Left cardiac atrium (tissue), 4 donors: ENCODE measurements around the gene GTPBP3. TPM values are rescaled to one million over a fixed set of nuclear protein-coding genes. Genes with fewer than 3 reads are reported as not detected.

Source experiments
- ATAC-seq, 2 donors: fragments of 200-7000 bp; cut with Tn5 transposase; one replicate each; pipeline ENCODE4 v1.9.1; 2020; ENCODE audit warnings: mild to moderate bottlenecking in 2 of 2, moderate library complexity in 2 of 2
- DNase-seq: peaks from one replicate; pipeline ENCODE4 v3.0.0-alpha.2; 2020
- intact Hi-C, 2 donors: fragments of 100-400 bp; cut with DNase I; formaldehyde crosslinking; loops; one replicate each; pipeline versions ENCODE4 v1.14.1 to v1.15.1; 2022 to 2023
- total RNA-seq, 2 donors: library from RNA; stranded (reverse); fragmentation: NEBNext Ultra II Directional; extraction: Animal tissue kit (Norgen Biotek cat#: 25700); gene quantifications; one replicate each; pipeline ENCODE4 v1.2.1, GENCODE V29; 2021
- donor health status: DM: no; HTN: yes; CAD: no.
- donor health status: DM: no; HTN: yes; CAD: no; lungs with severe emphysema.
- donor health status: DM: yes; HTN: yes; CAD: no.
- donor health status: Dilated cardiomyopathy.

GTPBP3 gene
- total RNA-seq, 2 donors from 2014 or later, result 9.7 to 12.8 TPM

- intact Hi-C loops, result no loop called here
- ATAC-seq, result no peak
- DNase-seq, result no peak
These were observed 1.2 kb downstream of the GTPBP3 start for GRCh38 chr19:17338433-17339078.

GRCh38 chr19:17339088-17339741 lies 1.9 kb downstream of the GTPBP3 start:
- DNase-seq (no peak), ATAC-seq (no peak)
- intact Hi-C loops, result no loop called here

GRCh38 chr19:17340302-17340870 lies 3.0 kb downstream of the GTPBP3 start:
- no peak for DNase-seq
- intact Hi-C loops, result loop anchor here in 1 of 2 donors (5.0 kb wide), 1 partner anchor 38 kb away; the partner anchor contains the start of gene ABHD8

GRCh38 chr19:17340871-17341357 lies 3.6 kb downstream of the GTPBP3 start:
- intact Hi-C loops, result loop anchor here in 1 of 2 donors (5.0 kb wide), 1 partner anchor 39 kb away; the partner anchor contains the start of gene ABHD8
- DNase-seq (no peak), ATAC-seq (no peak)

More at GRCh38 chr19:17340302-17340870, 3.0 kb downstream of the GTPBP3 start:
- ATAC-seq, result no peak

- intact Hi-C loops, result loop anchor here in 1 of 2 donors (5.0 kb wide), 1 partner anchor 39 kb away; the partner anchor contains the start of gene ABHD8
- no peak for DNase-seq
- no peak for ATAC-seq
These were observed 4.0 kb downstream of the GTPBP3 start for GRCh38 chr19:17341386-17341785.

- intact Hi-C loops, result loop anchor here in 1 of 2 donors (5.0 kb wide), 1 partner anchor 40 kb away; the partner anchor contains the start of gene ABHD8
- DNase-seq, result no peak
- no peak for ATAC-seq
These were observed 4.5 kb downstream of the GTPBP3 start for GRCh38 chr19:17341845-17342244.

- DNase-seq (peak; percentile 82), ATAC-seq (peak; percentile 82 to 84)
- intact Hi-C loops, result loop anchor here (5.0 kb wide), 3 partner anchors 41 to 511 kb away; partner anchors contain the start of gene RPL18A (in 1 of the 2)
These were observed 8.8 kb downstream of the GTPBP3 start for GRCh38 chr19:17346109-17346671.

- intact Hi-C loops, result loop anchor here (1.0 to 5.0 kb wide), 4 partner anchors 39 to 510 kb away; partner anchors contain the start of gene RPL18A (in 1 of the 2)
- DNase-seq (peak; percentile 61), ATAC-seq (peak; percentile 52 to 55)
These were observed 10.0 kb downstream of the GTPBP3 start for GRCh38 chr19:17347361-17347760.

- intact Hi-C loops, result loop anchor here (1.0 to 5.0 kb wide), 4 partner anchors 38 to 509 kb away; partner anchors contain the start of gene RPL18A (in 1 of the 2)
- ATAC-seq (no peak), DNase-seq (no peak)
These were observed 10.5 kb downstream of the GTPBP3 start for GRCh38 chr19:17347877-17348276.

- peak; percentile 87 for DNase-seq
- intact Hi-C loops, result loop anchor here (5.0 kb wide), 3 partner anchors 39 to 509 kb away; partner anchors contain the start of gene RPL18A (in 1 of the 2)
- peak; percentile 60 to 80 for ATAC-seq
These were observed 11.3 kb downstream of the GTPBP3 start for GRCh38 chr19:17348700-17349099.

GRCh38 chr19:17351815-17352435 lies 14.6 kb downstream of the GTPBP3 start:
- ATAC-seq, result no peak

GRCh38 chr19:17352608-17353280 lies 15.4 kb downstream of the GTPBP3 start:
- ATAC-seq (peak; percentile 44 to 49), DNase-seq (peak; percentile 58)
- intact Hi-C loops, result no loop called here

More at GRCh38 chr19:17351815-17352435, 14.6 kb downstream of the GTPBP3 start:
- intact Hi-C loops, result no loop called here
- no peak for DNase-seq

- intact Hi-C loops, result no loop called here
- DNase-seq (no peak), ATAC-seq (no peak)
These were observed 16.0 kb downstream of the GTPBP3 start for GRCh38 chr19:17353386-17353785.

GRCh38 chr19:17357078-17357666 lies 19.8 kb downstream of the GTPBP3 start:
- DNase-seq (no peak), ATAC-seq (no peak)
- intact Hi-C loops, result no loop called here

- ATAC-seq, result peak in 1 of 2 donors; percentile 54
- intact Hi-C loops, result no loop called here
These were observed 20.4 kb downstream of the GTPBP3 start for GRCh38 chr19:17357724-17358123.

GRCh38 chr19:17358395-17358794 lies 21.0 kb downstream of the GTPBP3 start:
- intact Hi-C loops, result no loop called here
- peak; percentile 59 to 60 for ATAC-seq
- no peak for DNase-seq

More at GRCh38 chr19:17357724-17358123, 20.4 kb downstream of the GTPBP3 start:
- no peak for DNase-seq

- ATAC-seq, result no peak
- intact Hi-C loops, result no loop called here
- DNase-seq, result no peak
These were observed 22.8 kb downstream of the GTPBP3 start for GRCh38 chr19:17359905-17360800.
